ENCODE measurements around the gene LAMA3.

DNA sequence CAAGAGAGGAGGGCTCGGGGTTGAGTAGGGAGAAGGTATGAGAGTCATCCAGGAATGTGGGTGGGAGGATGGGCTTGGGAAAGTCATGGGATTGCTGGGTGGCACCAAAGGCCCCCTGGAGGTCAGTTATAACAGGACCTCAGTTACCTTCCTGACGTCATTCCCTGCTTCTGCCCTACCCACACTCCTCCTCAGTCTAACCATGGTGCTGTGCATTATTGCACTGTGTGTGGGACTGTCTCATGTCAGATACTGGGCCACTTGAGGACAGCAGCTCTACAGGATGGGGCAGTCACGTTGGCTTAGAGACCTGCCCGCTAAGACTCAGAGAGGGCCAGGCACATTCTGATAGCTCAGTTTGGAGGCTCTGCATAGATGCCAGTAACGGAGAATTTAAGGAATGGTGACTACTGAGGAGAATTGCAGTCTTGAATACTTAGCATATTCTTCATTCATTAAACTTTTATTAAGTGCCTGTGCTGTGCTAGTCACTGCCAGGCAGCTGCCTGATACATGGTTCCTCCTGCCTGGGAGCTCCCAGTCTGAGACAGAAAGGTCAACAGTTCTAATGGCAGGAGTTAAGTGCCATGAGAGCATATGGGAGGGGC is 90.5 kb downstream of the LAMA3 start:
- no peak for TF ChIP-seq CTCF (IDR thresholded peaks at IDR 0.05)
- no peak for TF ChIP-seq POLR2A (IDR thresholded peaks at IDR 0.05)
